ENCODE data around the gene WRNIP1. TPM values are rescaled to one million over a fixed set of nuclear protein-coding genes. Genes with fewer than 3 reads are reported as not detected.

WRNIP1 gene
- total RNA-seq, 5 donors from 2014 or later (not counting 1 experiment from before 2014, with no cell fraction given): 30.1 to 46.1 (median 41.1) TPM

GRCh38 chr6:2828629-2829028 is 63.4 kb downstream of the WRNIP1 start:
- no CpG with 5 or more reads among the region's 4 CpGs for WGBS (ENCODE audit: insufficient coverage)
- no peak overlapping the region for H3K4me3 Mint-ChIP-seq
- Histone ChIP-seq H3K27ac (ENCODE audit: low read length) (no peak overlapping the region), H3K4me1 (ENCODE audit: control insufficient read depth in 1 of 2, extremely low read depth in 1 of 2, insufficient read depth in 2 of 2, low read length in 2 of 2) (no peaks in the 10 kb centered on the region), H3K9me3 (no peaks in the 10 kb centered on the region), H3K4me3 (ENCODE audit: control insufficient read depth in 1 of 2, extremely low read depth in 1 of 2, low read length in 1 of 2) (no peak overlapping the region), H3K36me3 (ENCODE audit: control insufficient read depth in 2 of 2, extremely low read depth in 1 of 2, insufficient read depth in 1 of 2, low read length in 1 of 2) (peaks cover 0 to 15% of the 10 kb centered on the region in 2 donors), H3K27me3 (replicated peaks in 1 of 2; ENCODE audit: control insufficient read depth in 2 of 2, extremely low read depth in 1 of 2, insufficient read depth in 2 of 2, low read length in 1 of 2) (no peaks in the 10 kb centered on the region)
- POLR2A ChIA-PET: interaction anchor here in 1 of 2 donors (0.5 to 0.6 kb wide), 2 partner anchors 20 to 111 kb away, joined by 5 to 9 read pairs; no protein-coding TSS in a partner anchor
- CTCF ChIA-PET: no interaction called here
- peaks cover 0 to 5% (median 1%) of the 10 kb centered on the region in 3 donors for H3K4me1 Mint-ChIP-seq
- no peaks in the 10 kb centered on the region for H3K27me3 Mint-ChIP-seq
- no peaks in the 10 kb centered on the region for H3K9me3 Mint-ChIP-seq
- no peak for ATAC-seq (replicated peaks in 1 of 4)
- no peak for DNase-seq
- H3K27ac Mint-ChIP-seq: no peak overlapping the region
- peaks cover 23% of the 10 kb centered on the region for H3K36me3 Mint-ChIP-seq

- CTCF ChIA-PET: no interaction called here
- H3K27me3 ChIP-seq (replicated peaks in 1 of 2; ENCODE audit: control insufficient read depth in 2 of 2, extremely low read depth in 1 of 2, insufficient read depth in 2 of 2, low read length in 1 of 2): no peaks in the 10 kb centered on the region
- H3K4me3 Mint-ChIP-seq: no peak overlapping the region
- H3K27ac Mint-ChIP-seq: no peak overlapping the region
- peaks cover 26% of the 10 kb centered on the region for H3K36me3 Mint-ChIP-seq
- no peak for DNase-seq
- POLR2A ChIA-PET: no interaction called here
- H3K4me1 Mint-ChIP-seq: peaks cover 1 to 5% (median 3%) of the 10 kb centered on the region in 3 donors
- H3K9me3 ChIP-seq: no peaks in the 10 kb centered on the region
- H3K4me1 ChIP-seq (ENCODE audit: control insufficient read depth in 1 of 2, extremely low read depth in 1 of 2, insufficient read depth in 2 of 2, low read length in 2 of 2): no peaks in the 10 kb centered on the region
- no peak overlapping the region for H3K27ac ChIP-seq (ENCODE audit: low read length)
- no peak for ATAC-seq (replicated peaks in 1 of 4)
- no CpG with 5 or more reads among the region's 2 CpGs for WGBS (ENCODE audit: insufficient coverage)
- no peaks in the 10 kb centered on the region for H3K9me3 Mint-ChIP-seq
- H3K4me3 ChIP-seq (ENCODE audit: control insufficient read depth in 1 of 2, extremely low read depth in 1 of 2, low read length in 1 of 2): no peak overlapping the region
- H3K36me3 ChIP-seq (ENCODE audit: control insufficient read depth in 2 of 2, extremely low read depth in 1 of 2, insufficient read depth in 1 of 2, low read length in 1 of 2): peaks cover 0 to 22% of the 10 kb centered on the region in 2 donors
- no peaks in the 10 kb centered on the region for H3K27me3 Mint-ChIP-seq
Observed at GRCh38 chr6:2829253-2829652, 64.1 kb downstream of the WRNIP1 start.

GRCh38 chr6:2830183-2830582 is 65.0 kb downstream of the WRNIP1 start:
- ChIA-PET POLR2A (no interaction called here), CTCF (no interaction called here)
- DNase-seq (no peak), ATAC-seq (replicated peaks in 1 of 4) (no peak)
- H3K36me3 ChIP-seq (ENCODE audit: control insufficient read depth in 2 of 2, extremely low read depth in 1 of 2, insufficient read depth in 1 of 2, low read length in 1 of 2): peaks cover 0 to 28% of the 10 kb centered on the region in 2 donors
- 100% methylated on average over 1 of the region's 3 CpGs for WGBS (ENCODE audit: insufficient coverage)
- Mint-ChIP-seq H3K36me3 (peaks cover 36% of the 10 kb centered on the region), H3K4me3 (no peak overlapping the region), H3K4me1 (peaks cover 5 to 13% (median 9%) of the 10 kb centered on the region in 3 donors), H3K27me3 (no peaks in the 10 kb centered on the region), H3K27ac (no peak overlapping the region), H3K9me3 (no peaks in the 10 kb centered on the region)
- no peak overlapping the region for H3K4me3 ChIP-seq (ENCODE audit: control insufficient read depth in 1 of 2, extremely low read depth in 1 of 2, low read length in 1 of 2)
- no peak overlapping the region for H3K27ac ChIP-seq (ENCODE audit: low read length)
- no peaks in the 10 kb centered on the region for H3K9me3 ChIP-seq
- H3K4me1 ChIP-seq (ENCODE audit: control insufficient read depth in 1 of 2, extremely low read depth in 1 of 2, insufficient read depth in 2 of 2, low read length in 2 of 2): no peaks in the 10 kb centered on the region
- no peaks in the 10 kb centered on the region for H3K27me3 ChIP-seq (replicated peaks in 1 of 2; ENCODE audit: control insufficient read depth in 2 of 2, extremely low read depth in 1 of 2, insufficient read depth in 2 of 2, low read length in 1 of 2)

DNA sequence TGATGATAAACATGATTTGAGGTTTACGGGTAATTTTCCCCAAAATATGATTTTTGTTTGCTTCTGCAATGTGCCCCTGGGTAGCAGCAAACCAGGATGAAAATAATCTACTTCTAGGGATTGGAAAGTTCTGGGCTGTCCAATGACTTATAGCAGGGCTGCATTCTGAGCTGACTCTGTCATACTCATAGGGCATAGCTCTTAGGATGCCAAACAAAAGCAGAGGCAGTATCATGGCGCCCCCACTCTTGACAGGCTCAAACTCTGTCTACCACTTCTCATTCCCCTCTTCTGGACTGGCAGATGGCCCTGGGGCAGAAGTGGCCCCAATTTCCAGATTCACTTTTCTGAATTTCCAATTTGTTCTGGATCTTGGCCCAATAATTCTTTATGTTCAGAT is 66.2 kb downstream of the WRNIP1 start:
- no peaks in the 10 kb centered on the region for H3K9me3 ChIP-seq
- H3K4me1 Mint-ChIP-seq: peaks cover 8 to 14% (median 11%) of the 10 kb centered on the region in 3 donors
- 100% methylated on average over 1 of the region's 2 CpGs for WGBS (ENCODE audit: insufficient coverage)
- DNase-seq: no peak
- no peak overlapping the region for H3K4me3 ChIP-seq (ENCODE audit: control insufficient read depth in 1 of 2, extremely low read depth in 1 of 2, low read length in 1 of 2)
- no peaks in the 10 kb centered on the region for H3K4me1 ChIP-seq (ENCODE audit: control insufficient read depth in 1 of 2, extremely low read depth in 1 of 2, insufficient read depth in 2 of 2, low read length in 2 of 2)
- H3K27ac Mint-ChIP-seq: peak overlapping the region in 1 of 2 donors; percentile 28
- ChIA-PET CTCF (no interaction called here), POLR2A (no interaction called here)
- H3K36me3 Mint-ChIP-seq: peaks cover 46% of the 10 kb centered on the region
- no peak overlapping the region for H3K27ac ChIP-seq (ENCODE audit: low read length)
- H3K36me3 ChIP-seq (ENCODE audit: control insufficient read depth in 2 of 2, extremely low read depth in 1 of 2, insufficient read depth in 1 of 2, low read length in 1 of 2): peaks cover 0 to 40% of the 10 kb centered on the region in 2 donors
- no peaks in the 10 kb centered on the region for H3K9me3 Mint-ChIP-seq
- H3K27me3 ChIP-seq (replicated peaks in 1 of 2; ENCODE audit: control insufficient read depth in 2 of 2, extremely low read depth in 1 of 2, insufficient read depth in 2 of 2, low read length in 1 of 2): no peaks in the 10 kb centered on the region
- no peak for ATAC-seq (replicated peaks in 1 of 4)
- H3K4me3 Mint-ChIP-seq: no peak overlapping the region
- H3K27me3 Mint-ChIP-seq: no peaks in the 10 kb centered on the region

- H3K27ac ChIP-seq (ENCODE audit: low read length): no peak overlapping the region
- ChIA-PET POLR2A (no interaction called here), CTCF (interaction anchor here in 1 of 2 donors (1.7 kb wide), 1 partner anchor 12 kb away, joined by 6 read pairs; no protein-coding TSS in a partner anchor)
- H3K9me3 ChIP-seq: no peaks in the 10 kb centered on the region
- Mint-ChIP-seq H3K4me1 (peaks cover 22 to 28% (median 27%) of the 10 kb centered on the region in 3 donors), H3K27ac (peak overlapping the region in 1 of 2 donors; percentile 15), H3K27me3 (no peaks in the 10 kb centered on the region), H3K4me3 (no peak overlapping the region), H3K9me3 (no peaks in the 10 kb centered on the region), H3K36me3 (peaks cover 64% of the 10 kb centered on the region)
- peaks cover 0 to under 1% of the 10 kb centered on the region in 2 experiments for H3K4me1 ChIP-seq (ENCODE audit: control insufficient read depth in 1 of 2, extremely low read depth in 1 of 2, insufficient read depth in 2 of 2, low read length in 2 of 2)
- no peak overlapping the region for H3K4me3 ChIP-seq (ENCODE audit: control insufficient read depth in 1 of 2, extremely low read depth in 1 of 2, low read length in 1 of 2)
- H3K27me3 ChIP-seq (replicated peaks in 1 of 2; ENCODE audit: control insufficient read depth in 2 of 2, extremely low read depth in 1 of 2, insufficient read depth in 2 of 2, low read length in 1 of 2): no peaks in the 10 kb centered on the region
- no peak for DNase-seq
- peaks cover 7 to 65% of the 10 kb centered on the region in 2 donors for H3K36me3 ChIP-seq (ENCODE audit: control insufficient read depth in 2 of 2, extremely low read depth in 1 of 2, insufficient read depth in 1 of 2, low read length in 1 of 2)
- ATAC-seq (replicated peaks in 1 of 4): no peak
Observed at GRCh38 chr6:2834262-2834661, 69.1 kb downstream of the WRNIP1 start.

Other genes with a start within 250 kb of the WRNIP1 start
- 1 to 10 TPM in 3 of 5 donors, under 1 TPM in 2; 0.58 to 1.4 (median 1.0) TPM for gene MYLK4, start 14.5 kb upstream of the WRNIP1 start, total RNA-seq
- 10 to 100 TPM; 40.3 to 60.9 (median 50.7) TPM for gene SERPINB1, start 76.5 kb downstream of the WRNIP1 start, total RNA-seq
- gene SERPINB9, start 137.9 kb downstream of the WRNIP1 start, total RNA-seq: 10 to 100 TPM; 43.2 to 57.2 (median 47.1) TPM
- 10 to 100 TPM; 30.0 to 49.0 (median 38.0) TPM for gene SERPINB6, start 206.2 kb downstream of the WRNIP1 start, total RNA-seq
- 10 to 100 TPM in 4 of 5 donors, 1 to 10 TPM in 1; 9.1 to 54.6 (median 33.0) TPM for gene NQO2, start 234.5 kb downstream of the WRNIP1 start, total RNA-seq